Measurements from ENCODE around the gene SARS1.

DNA sequence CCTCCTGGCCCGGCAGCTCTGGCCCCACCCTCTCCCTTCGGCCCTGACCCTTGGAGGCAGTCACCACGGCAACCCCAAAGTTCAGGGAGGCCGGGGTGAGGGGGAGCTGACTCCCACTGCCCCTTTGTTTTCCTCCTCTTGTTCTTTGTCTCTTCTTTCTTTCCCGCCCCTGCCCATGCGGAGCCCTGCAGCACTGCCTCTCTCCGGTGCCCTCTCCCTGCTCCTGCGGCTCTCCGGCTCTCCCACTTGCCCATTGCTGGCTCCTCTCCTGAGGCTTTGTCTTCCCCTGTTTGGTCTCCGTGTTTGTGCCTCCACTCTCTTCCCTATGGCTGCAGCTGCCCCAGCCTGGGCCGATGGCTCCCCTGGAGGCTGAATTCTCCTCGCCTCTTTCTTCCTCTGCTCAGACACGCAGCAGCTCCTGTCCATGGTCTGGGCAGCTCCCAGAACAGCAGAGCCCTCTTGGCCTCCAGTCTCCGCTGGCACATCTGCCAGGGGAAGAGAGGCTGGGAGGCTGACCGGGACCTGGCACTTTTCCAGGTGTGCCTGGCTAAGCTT is 41.5 kb downstream of the SARS1 start:
- no peak for TF ChIP-seq YY1 (IDR thresholded peaks at IDR 0.05; ENCODE audit: low read depth)
- TF ChIP-seq EZH2phosphoT487 (IDR thresholded peaks at IDR 0.05; ENCODE audit: borderline replicate concordance, low read depth), result no peak
